HCEC 1CT (cell line): ENCODE results near the gene FGF1.
A peak's percentile ranks its signal among the peaks of the same experiment; 100 is the strongest.

ENCODE experiments used
- DNase-seq: peaks from one replicate; pipeline ENCODE4 v3.0.0-alpha.2; 2017

The FGF1 gene

GRCh38 chr5:142609142-142609541 lies 76.7 kb downstream of the FGF1 start:
- no peak for DNase-seq

GRCh38 chr5:142608081-142608480 lies 77.8 kb downstream of the FGF1 start:
- DNase-seq: no peak

- DNase-seq: no peak
Measured at GRCh38 chr5:142605611-142606010, 80.3 kb downstream of the FGF1 start.

GRCh38 chr5:142602720-142603245 lies 83.1 kb downstream of the FGF1 start:
- DNase-seq: no peak

- DNase-seq: no peak
Measured at GRCh38 chr5:142601432-142601831, 84.5 kb downstream of the FGF1 start.

- DNase-seq: peak; percentile 62
Measured at GRCh38 chr5:142600611-142601358, 85.1 kb downstream of the FGF1 start.

GRCh38 chr5:142600092-142600491 lies 85.8 kb downstream of the FGF1 start:
- DNase-seq: no peak

- DNase-seq: no peak
Measured at GRCh38 chr5:142598338-142598700, 87.6 kb downstream of the FGF1 start.

- peak; percentile 82 for DNase-seq
Measured at GRCh38 chr5:142597546-142598337, 88.1 kb downstream of the FGF1 start.

- no peak for DNase-seq
Measured at GRCh38 chr5:142597025-142597424, 88.9 kb downstream of the FGF1 start.

- no peak for DNase-seq
Measured at GRCh38 chr5:142592365-142592764, 93.5 kb downstream of the FGF1 start.

GRCh38 chr5:142590451-142591231 lies 95.2 kb downstream of the FGF1 start:
- no peak for DNase-seq

GRCh38 chr5:142589720-142590119 lies 96.2 kb downstream of the FGF1 start:
- no peak for DNase-seq

GRCh38 chr5:142587354-142587965 lies 98.4 kb downstream of the FGF1 start:
- peak; percentile 37 for DNase-seq

GRCh38 chr5:142586552-142586951 lies 99.3 kb downstream of the FGF1 start:
- no peak for DNase-seq

GRCh38 chr5:142585451-142585850 lies 100.4 kb downstream of the FGF1 start:
- no peak for DNase-seq

GRCh38 chr5:142584891-142585290 lies 101.0 kb downstream of the FGF1 start:
- DNase-seq: no peak

GRCh38 chr5:142578161-142578830 lies 107.6 kb downstream of the FGF1 start:
- DNase-seq: no peak

GRCh38 chr5:142576804-142577203 lies 109.1 kb downstream of the FGF1 start:
- no peak for DNase-seq

GRCh38 chr5:142576303-142576702 lies 109.6 kb downstream of the FGF1 start:
- no peak for DNase-seq

GRCh38 chr5:142572006-142572405 lies 113.9 kb downstream of the FGF1 start:
- DNase-seq: no peak

- no peak for DNase-seq
Measured at GRCh38 chr5:142571371-142571770, 114.5 kb downstream of the FGF1 start.
